ENCODE results near the gene LILRA2. TPM values are rescaled to one million over a fixed set of nuclear protein-coding genes. Genes with fewer than 3 reads are reported as not detected.
"Not testable (repeated sequence)": the region's sequence is repeated elsewhere in the genome, so short reads cannot be mapped to it uniquely, and the experiment has no call there.

The LILRA2 gene
- total RNA-seq, 2 donors from 2014 or later = 2.8 to 6.6 TPM

DNA sequence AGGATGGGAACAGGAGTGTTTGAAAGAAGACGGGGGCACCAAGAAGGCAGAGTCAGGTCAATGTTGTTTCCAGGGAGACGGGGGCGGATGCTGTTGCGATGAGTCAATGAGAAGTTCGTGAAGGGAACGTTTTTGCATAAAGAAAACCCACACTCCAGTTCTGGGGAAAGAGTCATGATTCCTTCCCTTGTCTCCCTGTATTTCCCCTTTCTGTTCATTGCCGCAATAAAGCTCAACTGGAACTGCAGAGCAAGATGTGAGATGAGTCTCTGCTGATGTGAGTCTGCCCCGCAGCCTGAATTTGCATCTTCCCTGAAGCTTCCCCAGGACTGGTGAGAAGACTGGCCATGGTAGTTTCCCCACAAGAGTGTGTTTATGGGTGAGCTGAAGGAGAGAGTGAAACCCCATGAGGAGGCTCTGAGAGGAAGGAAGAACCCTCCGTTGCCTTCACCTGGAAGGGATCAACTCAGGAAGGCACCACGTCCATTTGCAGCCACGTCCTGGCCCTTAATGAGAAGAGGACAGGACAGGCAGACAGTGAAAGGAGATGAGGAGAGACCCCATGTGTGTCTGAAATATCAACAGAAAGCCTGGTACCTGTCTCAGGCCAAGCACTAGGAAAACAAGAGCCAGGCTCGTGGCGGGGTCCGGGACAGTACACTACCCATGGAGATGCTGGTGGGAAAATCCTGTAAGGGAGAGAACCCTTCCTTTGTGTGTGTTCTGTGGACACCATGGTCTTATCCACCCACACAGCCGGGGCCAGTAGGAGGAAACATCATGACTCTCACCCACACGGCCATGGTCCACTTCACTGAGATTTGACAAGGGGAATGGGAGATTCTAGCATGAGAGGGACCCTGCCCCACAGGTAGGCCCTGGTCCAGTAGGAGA lies 33.5 kb downstream of the LILRA2 start:
- intact Hi-C loops (cut with DNase I) = no loop called here
- DNase-seq (ENCODE audit: low spot score) = peak; percentile 75

DNA sequence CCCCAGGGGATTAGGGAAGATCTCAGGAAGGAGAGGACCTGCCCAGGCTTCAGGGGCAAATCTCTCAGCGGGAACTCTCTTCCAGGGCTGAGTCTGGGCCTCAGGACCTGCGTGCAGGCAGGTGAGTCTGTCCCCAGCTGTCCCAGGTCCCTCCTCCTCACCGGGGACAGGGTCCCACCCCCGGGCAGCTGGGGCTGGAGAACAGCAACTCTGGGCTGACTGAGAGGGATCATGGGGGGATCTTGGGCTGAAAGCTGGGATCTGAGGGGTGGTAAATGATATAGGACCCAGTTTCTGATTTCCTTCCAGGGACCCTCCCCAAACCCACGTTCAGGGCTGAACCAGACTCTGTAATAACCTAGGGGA lies 34.2 kb downstream of the LILRA2 start:
- peak; percentile 35 for DNase-seq (ENCODE audit: low spot score)
- intact Hi-C loops (cut with DNase I) = no loop called here

- intact Hi-C loops (cut with DNase I) = no loop called here
These were observed 34.6 kb downstream of the LILRA2 start for GRCh38 chr19:54608205-54608604.

DNA sequence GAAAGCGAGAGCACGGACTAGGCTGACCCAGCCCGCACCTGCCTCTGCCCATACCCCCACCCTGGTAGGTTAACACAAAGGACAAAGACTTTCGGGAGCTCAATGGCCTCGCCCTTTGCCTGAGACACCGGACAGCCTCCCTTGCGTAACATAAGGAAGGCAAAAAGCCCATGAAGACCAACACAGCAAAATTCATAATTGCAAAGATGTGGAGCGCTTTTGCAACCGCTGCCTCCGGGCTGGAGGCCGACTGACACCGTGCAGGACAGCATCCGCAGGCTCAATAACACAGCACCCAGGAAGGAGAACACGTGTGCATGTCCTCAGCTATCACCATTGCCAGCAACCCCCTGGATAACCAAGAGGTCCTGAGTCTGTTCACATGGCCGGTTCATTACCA lies 35.2 kb downstream of the LILRA2 start:
- intact Hi-C loops (cut with DNase I) = no loop called here
- peak; percentile 64 for DNase-seq (ENCODE audit: low spot score)

More at GRCh38 chr19:54608205-54608604, 34.6 kb downstream of the LILRA2 start:
- peak; percentile 52 for DNase-seq (ENCODE audit: low spot score)

DNA sequence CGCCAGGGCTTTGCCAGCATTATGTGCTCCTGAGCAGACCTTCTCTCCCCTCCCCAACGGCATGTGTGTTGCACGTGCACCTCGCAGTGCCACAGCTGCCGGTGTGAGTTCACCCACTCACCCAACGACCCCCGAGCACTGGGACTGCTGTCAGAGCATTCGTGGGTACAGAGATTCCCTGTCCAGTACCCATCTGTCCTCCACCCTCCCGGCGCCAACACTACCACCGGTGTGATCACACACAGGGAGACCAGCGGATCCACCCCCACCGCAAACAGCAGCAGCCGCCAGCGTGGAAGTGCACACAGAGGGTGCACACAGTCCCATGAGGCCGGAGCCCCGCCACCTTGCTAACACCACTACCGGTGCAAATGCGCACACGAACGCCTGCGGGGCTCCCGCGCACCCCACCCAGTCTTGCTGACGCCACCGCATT lies 35.8 kb downstream of the LILRA2 start:
- intact Hi-C loops (cut with DNase I) = no loop called here

DNA sequence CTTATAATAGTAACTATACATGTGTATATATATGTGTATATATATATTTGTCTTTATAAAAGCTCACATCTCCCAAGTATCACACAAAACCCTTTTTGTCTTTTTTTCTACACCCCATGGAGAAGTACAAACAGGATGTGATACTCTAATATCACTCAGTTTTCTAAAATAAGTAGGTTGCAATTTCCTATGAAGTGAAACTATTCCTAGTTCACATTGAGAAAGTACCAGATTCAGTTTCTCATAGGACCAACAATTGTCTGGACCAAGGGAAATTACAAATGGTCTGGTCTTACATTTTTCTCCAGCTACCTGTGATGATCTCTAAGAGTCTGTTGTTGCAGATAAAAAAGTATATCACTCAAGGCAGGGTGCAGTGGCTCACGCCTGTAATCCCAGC lies 38.8 kb downstream of the LILRA2 start:
- DNase-seq (ENCODE audit: low spot score) = no peak
- intact Hi-C loops (cut with DNase I) = no loop called here

More for the DNA sequence above, 35.8 kb downstream of the LILRA2 start:
- peak; percentile 55 for DNase-seq (ENCODE audit: low spot score)

GRCh38 chr19:54614726-54615125 lies 41.1 kb downstream of the LILRA2 start:
- intact Hi-C loops (cut with DNase I) = no loop called here
- DNase-seq (ENCODE audit: low spot score) = no peak

DNA sequence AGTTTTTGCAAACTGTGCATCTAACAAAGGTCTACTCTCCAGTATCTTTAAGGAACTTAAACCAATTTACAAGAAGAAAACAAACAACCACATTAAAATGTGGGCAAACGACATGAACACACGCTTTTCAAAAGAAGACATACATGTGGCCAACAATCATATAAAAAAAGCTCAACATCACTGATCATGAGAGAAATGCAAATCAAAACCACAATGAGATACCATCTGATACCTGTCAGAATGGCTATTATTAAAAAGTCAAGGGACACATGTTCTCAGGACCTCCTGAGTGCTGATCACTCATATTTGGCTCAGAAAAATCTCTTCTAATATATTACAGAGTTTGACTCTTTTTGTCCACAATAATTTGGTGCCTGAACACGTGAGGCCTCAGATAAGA lies 42.5 kb downstream of the LILRA2 start:
- no peak for DNase-seq (ENCODE audit: low spot score)
- intact Hi-C loops (cut with DNase I) = no loop called here

GRCh38 chr19:54616821-54617560 lies 43.4 kb downstream of the LILRA2 start:
- intact Hi-C loops (cut with DNase I) = no loop called here
- no peak for DNase-seq (ENCODE audit: low spot score)

DNA sequence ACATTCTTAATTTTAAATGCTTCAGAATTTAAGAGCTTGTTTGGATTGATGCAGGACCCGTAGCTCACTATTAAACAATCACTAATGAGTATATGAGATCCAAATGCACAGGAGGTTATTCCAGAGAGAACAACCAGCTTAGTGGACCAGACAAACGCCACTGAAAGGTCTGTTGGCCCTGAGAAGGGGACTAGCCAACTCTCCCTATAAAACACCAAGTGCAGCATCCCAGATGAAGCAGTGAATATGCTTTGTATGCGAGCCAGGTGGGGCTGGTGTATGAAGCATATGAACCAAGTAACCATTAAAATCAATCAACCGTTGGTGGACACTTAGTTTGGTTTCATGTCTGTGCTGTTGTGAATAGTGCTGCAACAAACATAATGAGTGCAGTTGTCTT lies 46.9 kb downstream of the LILRA2 start:
- intact Hi-C loops (cut with DNase I) = no loop called here
- no peak for DNase-seq (ENCODE audit: low spot score)

- no peak for DNase-seq (ENCODE audit: low spot score)
- intact Hi-C loops (cut with DNase I) = no loop called here
These were observed 48.8 kb downstream of the LILRA2 start for GRCh38 chr19:54622431-54622830.

DNA sequence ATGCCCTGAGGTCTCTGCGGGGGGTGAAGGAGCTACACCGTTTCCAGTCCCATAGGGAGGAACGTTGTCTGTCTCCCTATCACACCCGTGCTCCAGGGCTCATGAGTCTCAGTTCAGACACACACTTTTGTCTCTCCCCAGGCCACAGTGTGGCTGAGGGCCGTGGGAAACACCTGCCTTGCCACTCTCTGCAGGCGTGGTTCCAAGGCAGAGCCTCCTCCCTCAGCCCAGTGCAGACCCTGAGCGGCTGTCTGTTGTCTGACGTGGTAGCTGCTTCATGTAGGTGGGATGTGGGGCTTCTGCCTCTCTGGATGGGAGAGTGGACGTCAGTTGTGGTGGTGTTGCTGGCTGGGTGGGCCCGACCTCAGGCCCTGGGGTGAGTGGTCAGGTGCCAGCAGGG lies 50.6 kb downstream of the LILRA2 start:
- intact Hi-C loops (cut with DNase I); DNase-seq (ENCODE audit: low spot score): not testable (repeated sequence)

- intact Hi-C loops (cut with DNase I); DNase-seq (ENCODE audit: low spot score): not testable (repeated sequence)
These were observed 51.5 kb downstream of the LILRA2 start for GRCh38 chr19:54624934-54625730.

- intact Hi-C loops (cut with DNase I) = no loop called here
- DNase-seq (ENCODE audit: low spot score) = no peak
These were observed 53.2 kb downstream of the LILRA2 start for GRCh38 chr19:54626757-54627156.

- intact Hi-C loops (cut with DNase I); DNase-seq (ENCODE audit: low spot score): not testable (repeated sequence)
These were observed 54.3 kb downstream of the LILRA2 start for GRCh38 chr19:54627912-54628311.

DNA sequence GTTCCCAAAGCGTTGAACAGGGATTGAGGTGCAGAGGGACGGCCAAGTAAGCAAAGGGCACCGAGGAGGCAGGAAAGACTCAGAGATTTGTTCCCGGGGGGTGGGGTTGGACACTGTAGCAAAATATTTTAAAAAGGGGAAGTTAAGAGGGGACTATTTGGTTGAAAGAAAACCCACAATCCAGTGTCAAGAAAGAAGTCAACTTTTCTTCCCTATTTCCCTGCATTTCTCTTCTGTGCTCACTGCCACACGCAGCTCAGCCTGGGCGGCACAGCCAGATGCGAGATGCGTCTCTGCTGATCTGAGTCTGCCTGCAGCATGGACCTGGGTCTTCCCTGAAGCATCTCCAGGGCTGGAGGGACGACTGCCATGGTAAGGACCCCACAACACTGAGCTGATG lies 56.7 kb downstream of the LILRA2 start, which contains the start of gene LILRB1:
Gene LILRB1, plus strand, starts transcription at position 223 of the 400 bp plus-strand sequence. CDS start 590 bp downstream, outside the sequence.
- intact Hi-C loops (cut with DNase I); DNase-seq (ENCODE audit: low spot score): not testable (repeated sequence)

- intact Hi-C loops (cut with DNase I) = no loop called here
- no peak for DNase-seq (ENCODE audit: low spot score)
These were observed 57.2 kb downstream of the LILRA2 start for GRCh38 chr19:54630782-54631181.

DNA sequence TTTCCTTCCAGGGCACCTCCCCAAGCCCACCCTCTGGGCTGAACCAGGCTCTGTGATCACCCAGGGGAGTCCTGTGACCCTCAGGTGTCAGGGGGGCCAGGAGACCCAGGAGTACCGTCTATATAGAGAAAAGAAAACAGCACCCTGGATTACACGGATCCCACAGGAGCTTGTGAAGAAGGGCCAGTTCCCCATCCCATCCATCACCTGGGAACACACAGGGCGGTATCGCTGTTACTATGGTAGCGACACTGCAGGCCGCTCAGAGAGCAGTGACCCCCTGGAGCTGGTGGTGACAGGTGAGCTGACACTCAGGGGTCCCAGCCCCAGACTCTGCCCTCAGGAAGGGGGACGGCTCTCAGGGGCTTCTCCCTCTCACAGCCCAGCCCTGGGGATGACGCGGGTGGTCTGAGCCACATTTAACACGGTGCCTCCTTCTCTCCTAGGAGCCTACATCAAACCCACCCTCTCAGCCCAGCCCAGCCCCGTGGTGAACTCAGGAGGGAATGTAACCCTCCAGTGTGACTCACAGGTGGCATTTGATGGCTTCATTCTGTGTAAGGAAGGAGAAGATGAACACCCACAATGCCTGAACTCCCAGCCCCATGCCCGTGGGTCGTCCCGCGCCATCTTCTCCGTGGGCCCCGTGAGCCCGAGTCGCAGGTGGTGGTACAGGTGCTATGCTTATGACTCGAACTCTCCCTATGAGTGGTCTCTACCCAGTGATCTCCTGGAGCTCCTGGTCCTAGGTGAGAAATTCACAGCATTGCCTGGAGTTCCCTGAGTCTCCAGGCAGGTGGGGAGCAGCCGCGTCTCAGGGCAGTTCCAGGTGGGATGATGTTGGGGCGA lies 58.1 kb downstream of the LILRA2 start:
- DNase-seq (ENCODE audit: low spot score); intact Hi-C loops (cut with DNase I): not testable (repeated sequence)

DNA sequence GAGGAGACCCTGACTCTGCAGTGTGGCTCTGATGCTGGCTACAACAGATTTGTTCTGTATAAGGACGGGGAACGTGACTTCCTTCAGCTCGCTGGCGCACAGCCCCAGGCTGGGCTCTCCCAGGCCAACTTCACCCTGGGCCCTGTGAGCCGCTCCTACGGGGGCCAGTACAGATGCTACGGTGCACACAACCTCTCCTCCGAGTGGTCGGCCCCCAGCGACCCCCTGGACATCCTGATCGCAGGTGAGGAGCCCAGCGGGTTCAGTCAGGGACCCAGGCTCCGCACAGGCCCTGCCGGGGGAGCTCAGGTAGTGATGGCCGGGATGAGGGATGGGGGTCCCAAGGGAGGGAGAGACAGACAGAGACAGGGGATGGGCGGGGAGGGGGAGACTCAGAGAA lies 58.9 kb downstream of the LILRA2 start:
- DNase-seq (ENCODE audit: low spot score); intact Hi-C loops (cut with DNase I): not testable (repeated sequence)

Measured in posterior vena cava (tissue), 2 donors.